OCI-LY7 (cell line): ENCODE measurements around the gene FLAD1. TPM values are rescaled to one million over a fixed set of nuclear protein-coding genes. Genes with fewer than 3 reads are reported as not detected.

Source experiments
- BruUV-seq: library from RNA; stranded (reverse); fragments of 400-500 nt; replicated peaks from 2 replicates; lab custom pipeline; 2021; lab: Mats Ljungman, UMichigan
- CTCF ChIA-PET: fragments of 300-600 bp; sonication (Branson Sonifier 250); formaldehyde crosslinking; loops from one replicate; lab custom pipeline; 2022; ENCODE audit warnings: antibody characterized with exemption; ENCODE audit not compliant: unreplicated experiment; lab: Charles Lee
- POLR2A ChIA-PET: fragments of 300-600 bp; sonication (Branson Sonifier 250); formaldehyde crosslinking; loops from one replicate; lab custom pipeline; 2022; ENCODE audit warnings: antibody characterized with exemption; lab: Charles Lee
- DNase-seq: peaks from one replicate; pipeline ENCODE4 v3.0.0-alpha.2; 2015; ENCODE audit warnings: low spot score
- H2AFZ ChIP-seq: fragments of 200-600 bp; sonication (generic), shearing (Covaris generic); 2 replicates; pipeline ENCODE4 v1.6.1; 2014; ENCODE audit warnings: mild to moderate bottlenecking, antibody characterized with exemption, low read length, moderate library complexity
- H3K27ac ChIP-seq: fragments of 200-600 bp; sonication (generic); 2 replicates; pipeline ENCODE4 v1.5.1; 2014; ENCODE audit warnings: mixed run types, low read depth, mild to moderate bottlenecking, moderate library complexity, low read length, inconsistent platforms; ENCODE audit not compliant: poor library complexity, severe bottlenecking
- H3K36me3 ChIP-seq: fragments of 200-600 bp; sonication (generic); 2 replicates; pipeline ENCODE4 v1.6.1; 2014; ENCODE audit warnings: mild to moderate bottlenecking, antibody characterized with exemption, low read length, moderate library complexity, mixed read lengths; ENCODE audit not compliant: insufficient read depth
- H3K4me1 ChIP-seq: fragments of 200-600 bp; sonication (generic); 2 replicates; pipeline ENCODE4 v1.5.1; 2014; ENCODE audit warnings: mild to moderate bottlenecking, low read length; ENCODE audit not compliant: insufficient read depth, poor library complexity, severe bottlenecking
- H3K4me2 ChIP-seq: fragments of 200-600 bp; sonication (generic); 2 replicates; pipeline ENCODE4 v1.6.1; 2014; ENCODE audit warnings: mild to moderate bottlenecking, low read length
- H3K4me3 ChIP-seq: fragments of 200-600 bp; sonication (generic); 2 replicates; pipeline ENCODE4 v1.5.1; 2014; ENCODE audit warnings: mild to moderate bottlenecking, low read depth, low read length; ENCODE audit not compliant: poor library complexity, severe bottlenecking
- H3K79me2 ChIP-seq: fragments of 200-600 bp; sonication (generic); 2 replicates; pipeline ENCODE4 v1.6.1; 2016; ENCODE audit warnings: low read depth, mild to moderate bottlenecking, low read length, moderate library complexity, mixed read lengths; ENCODE audit not compliant: insufficient read depth
- H3K9me2 ChIP-seq: fragments of 200-600 bp; sonication (generic); 2 replicates; pipeline ENCODE4 v1.6.1; 2016; ENCODE audit warnings: mild to moderate bottlenecking, low read length, mixed read lengths; ENCODE audit not compliant: insufficient read depth
- H3K9me3 ChIP-seq: fragments of 200-600 bp; sonication (generic); 2 replicates; pipeline ENCODE4 v1.6.1; 2014; ENCODE audit warnings: mild to moderate bottlenecking, mixed run types, low read length, mixed read lengths
- H4K20me1 ChIP-seq: fragments of 200-600 bp; sonication (generic); 2 replicates; pipeline ENCODE4 v1.6.1; 2014; ENCODE audit warnings: mild to moderate bottlenecking, antibody characterized with exemption, low read length, moderate library complexity, mixed read lengths; ENCODE audit not compliant: insufficient read depth
- EZH2phosphoT487 ChIP-seq: fragments of 200-600 bp; sonication (generic); IDR thresholded peaks from 2 replicates; pipeline ENCODE4 v1.6.1; 2018; ENCODE audit warnings: low read depth, borderline replicate concordance, mild to moderate bottlenecking, mixed run types, antibody characterized with exemption, low read length, moderate library complexity, mixed read lengths
- intact Hi-C: fragments of 100-400 bp; cut with micrococcal nuclease; formaldehyde crosslinking; loops from one replicate; pipeline ENCODE4 v1.10.0; 2022; ENCODE audit not compliant: unreplicated experiment
- total RNA-seq, 2 experiments: library from RNA; depleted of rRNA in 1 of 2; stranded (reverse); fragments of >200 nt in 1 of 2; shearing (Covaris generic) in 1 of 2; gene quantifications; 2 replicates each; pipeline ENCODE4 v1.2.3, GENCODE V29; 2014 to 2022
- TF ChIP-seq, protein P1 (sequence below): fragments of 200-600 bp; sonication (generic); conservative IDR thresholded peaks from 2 replicates; pipeline ENCODE4 v1.5.1; 2014; ENCODE audit warnings: mild to moderate bottlenecking, antibody characterized with exemption, low read length, moderate library complexity, mixed read lengths

Gene FLAD1
- total RNA-seq, 2 experiments from 2014 or later: 52.7 to 57.9 TPM

DNA sequence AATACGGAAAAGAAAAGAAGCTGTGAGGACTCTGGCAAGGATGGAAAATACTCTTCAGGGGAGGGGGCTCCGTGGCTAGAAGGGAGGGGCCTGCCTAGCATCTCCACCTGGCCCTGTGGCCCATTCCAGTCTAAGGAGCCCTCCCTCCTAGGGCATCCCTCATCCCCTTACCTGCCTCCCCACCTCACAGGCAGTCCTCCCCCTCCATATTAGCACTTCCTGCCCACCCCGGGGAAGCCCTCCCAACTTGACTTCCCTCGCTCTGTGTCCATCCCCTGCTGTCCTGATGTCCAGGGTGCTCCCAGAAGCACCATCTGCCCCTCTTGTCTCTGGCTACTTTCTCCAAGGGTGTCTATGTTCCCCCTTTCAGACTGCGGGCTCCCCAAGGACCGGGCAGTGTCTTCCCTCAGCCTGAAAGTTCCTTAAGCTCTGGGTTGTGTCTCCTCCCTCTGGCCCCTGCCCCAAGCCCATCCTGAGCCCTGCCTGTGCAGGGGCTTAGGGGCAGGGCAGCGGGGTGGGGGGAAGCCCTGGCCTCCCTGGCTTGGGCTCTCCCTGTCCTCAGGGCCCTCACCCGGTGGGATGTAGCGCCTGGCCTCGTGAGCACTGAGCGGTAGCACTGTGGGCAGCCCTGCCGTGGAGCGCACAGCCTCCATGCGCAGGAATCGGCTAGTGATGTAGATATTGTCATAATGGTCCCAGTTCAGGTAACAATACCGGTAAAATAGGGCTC is 46.5 kb downstream of the FLAD1 start:
- CTCF ChIA-PET: no interaction called here
- intact Hi-C loops: no loop called here

DNA sequence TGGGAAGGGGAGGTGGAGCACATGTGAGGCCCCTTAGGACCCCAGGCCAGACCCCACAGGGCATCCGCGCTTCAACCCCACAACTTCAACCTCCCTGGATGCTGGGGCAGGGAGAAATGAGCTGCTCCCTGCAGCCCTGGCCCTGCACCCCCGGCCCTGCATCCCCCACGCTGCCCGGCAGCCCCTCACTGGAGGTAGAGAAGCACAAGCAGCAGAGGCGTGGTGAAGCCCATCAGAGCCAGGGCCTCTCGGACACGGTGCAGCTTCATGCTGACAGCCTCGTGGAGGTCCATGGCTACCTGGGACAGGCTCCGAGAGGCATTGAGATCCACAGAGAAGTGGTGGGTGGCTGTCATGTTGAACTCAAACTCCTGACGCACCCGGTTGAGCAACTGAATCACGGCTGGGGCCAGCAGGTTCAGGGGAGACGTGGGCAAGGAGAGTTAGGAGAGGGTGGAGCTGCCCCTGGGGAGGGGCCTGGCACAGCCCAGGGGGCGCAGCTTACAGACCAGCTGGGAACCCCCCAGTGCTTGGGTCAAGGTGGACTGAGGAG is 47.2 kb downstream of the FLAD1 start:
- TF ChIP-seq, protein P1, sequence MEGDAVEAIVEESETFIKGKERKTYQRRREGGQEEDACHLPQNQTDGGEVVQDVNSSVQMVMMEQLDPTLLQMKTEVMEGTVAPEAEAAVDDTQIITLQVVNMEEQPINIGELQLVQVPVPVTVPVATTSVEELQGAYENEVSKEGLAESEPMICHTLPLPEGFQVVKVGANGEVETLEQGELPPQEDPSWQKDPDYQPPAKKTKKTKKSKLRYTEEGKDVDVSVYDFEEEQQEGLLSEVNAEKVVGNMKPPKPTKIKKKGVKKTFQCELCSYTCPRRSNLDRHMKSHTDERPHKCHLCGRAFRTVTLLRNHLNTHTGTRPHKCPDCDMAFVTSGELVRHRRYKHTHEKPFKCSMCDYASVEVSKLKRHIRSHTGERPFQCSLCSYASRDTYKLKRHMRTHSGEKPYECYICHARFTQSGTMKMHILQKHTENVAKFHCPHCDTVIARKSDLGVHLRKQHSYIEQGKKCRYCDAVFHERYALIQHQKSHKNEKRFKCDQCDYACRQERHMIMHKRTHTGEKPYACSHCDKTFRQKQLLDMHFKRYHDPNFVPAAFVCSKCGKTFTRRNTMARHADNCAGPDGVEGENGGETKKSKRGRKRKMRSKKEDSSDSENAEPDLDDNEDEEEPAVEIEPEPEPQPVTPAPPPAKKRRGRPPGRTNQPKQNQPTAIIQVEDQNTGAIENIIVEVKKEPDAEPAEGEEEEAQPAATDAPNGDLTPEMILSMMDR: no peak
- no peak for TF ChIP-seq EZH2phosphoT487
- ChIA-PET POLR2A (no interaction called here), CTCF (no interaction called here)

More for the DNA sequence above, 46.5 kb downstream of the FLAD1 start:
- Histone ChIP-seq H3K79me2 (no peaks in the 10 kb centered on the region), H3K9me3 (no peaks in the 10 kb centered on the region), H3K4me2 (no peak overlapping the region), H3K9me2 (no peaks in the 10 kb centered on the region), H3K36me3 (no peaks in the 10 kb centered on the region), H4K20me1 (no peaks in the 10 kb centered on the region), H2AFZ (no peak overlapping the region), H3K4me1 (no peaks in the 10 kb centered on the region), H3K27ac (no peak overlapping the region), H3K4me3 (no peak overlapping the region)
- no peak for TF ChIP-seq EZH2phosphoT487
- TF ChIP-seq, protein P1: no peak
- POLR2A ChIA-PET: no interaction called here
- no peak for DNase-seq
- no TSS peak for BruUV-seq

DNA sequence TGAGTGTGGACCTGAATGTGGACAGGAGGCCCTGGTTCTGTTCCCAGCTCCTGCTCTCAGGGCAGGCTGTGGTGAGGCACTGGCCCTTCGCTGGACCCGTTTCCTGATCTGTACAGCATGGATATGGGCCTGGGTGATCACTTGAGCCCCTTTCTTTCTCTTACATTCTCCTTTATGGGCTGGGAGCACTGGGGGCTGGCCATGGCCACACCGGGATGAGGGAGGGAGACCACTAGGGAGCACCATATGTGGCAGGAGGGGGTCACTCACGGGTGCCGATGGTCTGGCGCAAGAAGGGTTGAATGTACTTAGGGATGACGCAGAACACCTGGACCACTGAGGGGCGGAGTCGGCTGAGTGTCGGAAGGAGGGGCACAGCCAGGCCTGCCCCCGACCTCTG is 47.8 kb downstream of the FLAD1 start:
- no peak for DNase-seq
- Histone ChIP-seq H3K4me2 (no peak overlapping the region), H4K20me1 (no peaks in the 10 kb centered on the region), H3K9me2 (no peaks in the 10 kb centered on the region), H3K4me1 (no peaks in the 10 kb centered on the region), H3K36me3 (no peaks in the 10 kb centered on the region), H3K4me3 (no peak overlapping the region), H2AFZ (no peak overlapping the region), H3K27ac (no peak overlapping the region), H3K9me3 (no peaks in the 10 kb centered on the region), H3K79me2 (no peaks in the 10 kb centered on the region)
- intact Hi-C loops: no loop called here
- TF ChIP-seq, protein P1: no peak
- no peak for TF ChIP-seq EZH2phosphoT487
- no TSS peak for BruUV-seq
- ChIA-PET CTCF (no interaction called here), POLR2A (no interaction called here)

More for the DNA sequence above, 47.2 kb downstream of the FLAD1 start:
- no peak overlapping the region for H3K4me3 ChIP-seq
- no peaks in the 10 kb centered on the region for H4K20me1 ChIP-seq
- intact Hi-C loops: no loop called here
- H3K27ac ChIP-seq: no peak overlapping the region
- DNase-seq: no peak
- no peaks in the 10 kb centered on the region for H3K36me3 ChIP-seq
- BruUV-seq: no TSS peak
- no peaks in the 10 kb centered on the region for H3K4me1 ChIP-seq
- no peak overlapping the region for H2AFZ ChIP-seq
- H3K4me2 ChIP-seq: no peak overlapping the region
- H3K79me2 ChIP-seq: no peaks in the 10 kb centered on the region
- H3K9me3 ChIP-seq: no peaks in the 10 kb centered on the region
- no peaks in the 10 kb centered on the region for H3K9me2 ChIP-seq
